Endothelial cell (in vitro differentiated cells): ENCODE measurements around the gene OR10A6. TPM values are rescaled to one million over a fixed set of nuclear protein-coding genes. Genes with fewer than 3 reads are reported as not detected.

Experiments used
- DNase-seq: peaks from one replicate; pipeline ENCODE4 v3.0.0; 2021; ENCODE audit warnings: low spot score
- H3K27ac Mint-ChIP-seq: one replicate; pipeline ENCODE4 v1.8.0; 2021; ENCODE audit warnings: mixed read lengths, inconsistent platforms; ENCODE audit not compliant: unreplicated experiment
- H3K27me3 Mint-ChIP-seq: one replicate; pipeline ENCODE4 v1.8.0; 2021; ENCODE audit warnings: mild to moderate bottlenecking, moderate library complexity, mixed read lengths, inconsistent platforms; ENCODE audit not compliant: unreplicated experiment
- H3K36me3 Mint-ChIP-seq: one replicate; pipeline ENCODE4 v1.8.0; 2021; ENCODE audit warnings: mild to moderate bottlenecking, low read depth, mixed read lengths, inconsistent platforms; ENCODE audit not compliant: unreplicated experiment
- H3K4me1 Mint-ChIP-seq: one replicate; pipeline ENCODE4 v1.8.0; 2021; ENCODE audit warnings: mild to moderate bottlenecking, mixed read lengths, inconsistent platforms; ENCODE audit not compliant: unreplicated experiment
- H3K4me3 Mint-ChIP-seq: one replicate; pipeline ENCODE4 v1.8.0; 2021; ENCODE audit warnings: mild to moderate bottlenecking, mixed read lengths, inconsistent platforms; ENCODE audit not compliant: unreplicated experiment
- H3K9me3 Mint-ChIP-seq: one replicate; pipeline ENCODE4 v1.8.0; 2021; ENCODE audit warnings: mixed read lengths, inconsistent platforms; ENCODE audit not compliant: unreplicated experiment
- total RNA-seq: library from RNA; stranded (reverse); fragmentation: NEBNext Ultra II Directional; extraction: Animal tissue kit (Norgen Biotek cat#: 25700); gene quantifications from one replicate; pipeline ENCODE4 v1.2.1, GENCODE V29; 2021; ENCODE audit not compliant: unreplicated experiment
- TF ChIP-seq, protein P1 (sequence below): fragments of 200-600 bp; sonication (generic); IDR thresholded peaks from one replicate; pipeline ENCODE4 v1.5.0; 2021; ENCODE audit warnings: antibody characterized with exemption; ENCODE audit not compliant: unreplicated experiment

The OR10A6 gene
- total RNA-seq, 1 donor from 2014 or later = not detected

GRCh38 chr11:7906481-7906880 lies 24.6 kb downstream of the OR10A6 start:
- no peaks in the 10 kb centered on the region for H3K36me3 Mint-ChIP-seq
- no peak for DNase-seq
- no peaks in the 10 kb centered on the region for H3K9me3 Mint-ChIP-seq
- H3K27ac Mint-ChIP-seq = peak overlapping the region; percentile 88
- TF ChIP-seq, protein P1, sequence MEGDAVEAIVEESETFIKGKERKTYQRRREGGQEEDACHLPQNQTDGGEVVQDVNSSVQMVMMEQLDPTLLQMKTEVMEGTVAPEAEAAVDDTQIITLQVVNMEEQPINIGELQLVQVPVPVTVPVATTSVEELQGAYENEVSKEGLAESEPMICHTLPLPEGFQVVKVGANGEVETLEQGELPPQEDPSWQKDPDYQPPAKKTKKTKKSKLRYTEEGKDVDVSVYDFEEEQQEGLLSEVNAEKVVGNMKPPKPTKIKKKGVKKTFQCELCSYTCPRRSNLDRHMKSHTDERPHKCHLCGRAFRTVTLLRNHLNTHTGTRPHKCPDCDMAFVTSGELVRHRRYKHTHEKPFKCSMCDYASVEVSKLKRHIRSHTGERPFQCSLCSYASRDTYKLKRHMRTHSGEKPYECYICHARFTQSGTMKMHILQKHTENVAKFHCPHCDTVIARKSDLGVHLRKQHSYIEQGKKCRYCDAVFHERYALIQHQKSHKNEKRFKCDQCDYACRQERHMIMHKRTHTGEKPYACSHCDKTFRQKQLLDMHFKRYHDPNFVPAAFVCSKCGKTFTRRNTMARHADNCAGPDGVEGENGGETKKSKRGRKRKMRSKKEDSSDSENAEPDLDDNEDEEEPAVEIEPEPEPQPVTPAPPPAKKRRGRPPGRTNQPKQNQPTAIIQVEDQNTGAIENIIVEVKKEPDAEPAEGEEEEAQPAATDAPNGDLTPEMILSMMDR = no peak
- peaks cover 55% of the 10 kb centered on the region for H3K4me1 Mint-ChIP-seq
- no peak overlapping the region for H3K4me3 Mint-ChIP-seq
- H3K27me3 Mint-ChIP-seq = no peaks in the 10 kb centered on the region

- peak overlapping the region; percentile 88 for H3K27ac Mint-ChIP-seq
- H3K36me3 Mint-ChIP-seq = no peaks in the 10 kb centered on the region
- H3K4me1 Mint-ChIP-seq = peaks cover 55% of the 10 kb centered on the region
- H3K27me3 Mint-ChIP-seq = no peaks in the 10 kb centered on the region
- no peak overlapping the region for H3K4me3 Mint-ChIP-seq
- TF ChIP-seq, protein P1 = no peak
- DNase-seq = no peak
- no peaks in the 10 kb centered on the region for H3K9me3 Mint-ChIP-seq
Observed at GRCh38 chr11:7905961-7906429, 25.1 kb downstream of the OR10A6 start.

DNA sequence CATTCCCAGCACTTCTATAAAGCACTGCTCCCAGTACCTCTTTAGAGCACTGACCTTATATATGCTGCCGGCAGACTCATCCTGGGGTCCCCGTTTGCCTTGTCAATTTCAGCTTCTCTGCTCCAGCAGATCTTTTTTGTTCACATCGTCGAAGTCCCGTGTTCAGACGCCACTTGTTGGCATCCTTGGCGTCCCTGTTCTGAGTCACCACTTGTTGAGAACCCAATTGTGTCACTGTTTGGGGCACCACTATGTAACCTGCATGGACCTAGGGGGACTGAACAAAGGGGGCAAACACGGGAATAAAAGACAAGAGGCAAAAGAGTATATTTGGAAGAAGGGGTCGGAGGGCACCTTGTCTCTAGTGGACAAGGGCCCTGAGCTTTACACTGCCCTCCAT lies 25.5 kb downstream of the OR10A6 start:
- H3K36me3 Mint-ChIP-seq = no peaks in the 10 kb centered on the region
- no peaks in the 10 kb centered on the region for H3K27me3 Mint-ChIP-seq
- no peak overlapping the region for H3K4me3 Mint-ChIP-seq
- peaks cover 54% of the 10 kb centered on the region for H3K4me1 Mint-ChIP-seq
- no peak for DNase-seq
- H3K9me3 Mint-ChIP-seq = no peaks in the 10 kb centered on the region
- TF ChIP-seq, protein P1 = no peak
- peak overlapping the region; percentile 65 for H3K27ac Mint-ChIP-seq

DNA sequence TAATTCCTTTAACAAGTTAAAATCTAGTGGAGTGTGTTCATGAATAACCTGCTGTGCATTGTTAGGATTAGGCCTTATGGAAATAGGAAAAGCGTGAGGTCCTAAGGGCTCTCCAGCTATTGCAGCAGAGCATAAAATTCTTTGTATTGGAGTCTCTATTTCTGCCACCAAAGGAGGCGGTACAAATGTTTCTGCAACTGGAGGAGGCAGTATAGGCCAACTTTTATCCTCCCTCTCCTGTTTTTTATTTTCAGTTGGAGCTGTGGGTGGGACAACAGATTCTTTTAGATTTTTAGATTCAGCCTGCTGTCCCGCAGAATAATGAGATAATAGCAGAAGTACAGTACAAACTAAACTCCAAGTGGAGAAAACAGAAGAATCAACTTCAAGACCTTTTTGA lies 26.2 kb downstream of the OR10A6 start:
- TF ChIP-seq, protein P1 = no peak
- no peak for DNase-seq
- H3K4me3 Mint-ChIP-seq = no peak overlapping the region
- no peaks in the 10 kb centered on the region for H3K9me3 Mint-ChIP-seq
- H3K4me1 Mint-ChIP-seq = peaks cover 49% of the 10 kb centered on the region
- no peak overlapping the region for H3K27ac Mint-ChIP-seq
- peaks cover 2% of the 10 kb centered on the region for H3K36me3 Mint-ChIP-seq
- no peaks in the 10 kb centered on the region for H3K27me3 Mint-ChIP-seq

GRCh38 chr11:7903940-7904339 lies 27.1 kb downstream of the OR10A6 start:
- no peaks in the 10 kb centered on the region for H3K27me3 Mint-ChIP-seq
- no peak overlapping the region for H3K27ac Mint-ChIP-seq
- peaks cover 10% of the 10 kb centered on the region for H3K36me3 Mint-ChIP-seq
- no peaks in the 10 kb centered on the region for H3K9me3 Mint-ChIP-seq
- H3K4me1 Mint-ChIP-seq = peaks cover 46% of the 10 kb centered on the region
- H3K4me3 Mint-ChIP-seq = no peak overlapping the region
- TF ChIP-seq, protein P1 = no peak
- DNase-seq = no peak
